ENCODE data around the gene PDILT. TPM values are rescaled to one million over a fixed set of nuclear protein-coding genes. Genes with fewer than 3 reads are reported as not detected.

Gene PDILT
- total and polyA plus RNA-seq, 11 donors = not detected

- Histone ChIP-seq H3K4me1 (no peaks in the 10 kb centered on the region), H3K4me3 (no peak overlapping the region), H3K9me3 (no peaks in the 10 kb centered on the region), H3K27me3 (peaks cover 0 to 23% (median 3%) of the 10 kb centered on the region in 9 donors), H3K36me3 (no peaks in the 10 kb centered on the region), H3K27ac (no peak overlapping the region)
- ATAC-seq (no peak), DNase-seq (no peak)
- intact Hi-C loops (cut with DNase I) = no loop called here
- TF ChIP-seq POLR2A (IDR thresholded peaks at IDR 0.05) = no peak
- TF ChIP-seq CTCF (IDR thresholded peaks at IDR 0.05) = no peak
- 71 to 83% (median 75%) methylated on average over 2 of the region's 2 CpGs for WGBS, 4 donors
These were observed 84.4 kb downstream of the PDILT start for GRCh38 chr16:20320178-20320577.

- 66 to 80% (median 73%) methylated on average over 1 of the region's 1 CpG for WGBS, 4 donors
- intact Hi-C loops (cut with DNase I) = no loop called here
- Histone ChIP-seq H3K4me1 (no peaks in the 10 kb centered on the region), H3K27ac (no peak overlapping the region), H3K4me3 (no peak overlapping the region), H3K36me3 (no peaks in the 10 kb centered on the region), H3K9me3 (no peaks in the 10 kb centered on the region), H3K27me3 (peaks cover 0 to 20% (median 3%) of the 10 kb centered on the region in 9 donors)
- DNase-seq (no peak), ATAC-seq (no peak)
- TF ChIP-seq CTCF (IDR thresholded peaks at IDR 0.05) (no peak), POLR2A (IDR thresholded peaks at IDR 0.05) (no peak)
These were observed 85.1 kb downstream of the PDILT start for GRCh38 chr16:20319406-20319805.

- ATAC-seq (no peak), DNase-seq (no peak)
- Histone ChIP-seq H3K4me1 (no peaks in the 10 kb centered on the region), H3K9me3 (no peaks in the 10 kb centered on the region), H3K4me3 (no peak overlapping the region), H3K27ac (no peak overlapping the region), H3K27me3 (peaks cover 0 to 20% (median under 1%) of the 10 kb centered on the region in 9 donors), H3K36me3 (no peaks in the 10 kb centered on the region)
- TF ChIP-seq POLR2A (IDR thresholded peaks at IDR 0.05) (no peak), CTCF (IDR thresholded peaks at IDR 0.05) (no peak)
- intact Hi-C loops (cut with DNase I) = no loop called here
- 61 to 87% (median 69%) methylated on average over 3 of the region's 3 CpGs for WGBS, 4 donors
These were observed 86.1 kb downstream of the PDILT start for GRCh38 chr16:20318437-20318836.

GRCh38 chr16:20318006-20318405 lies 86.5 kb downstream of the PDILT start:
- ATAC-seq = no peak
- intact Hi-C loops (cut with DNase I) = no loop called here
- WGBS, 4 donors = 68 to 77% (median 72%) methylated on average over 7 of the region's 7 CpGs
- no peaks in the 10 kb centered on the region for H3K4me1 ChIP-seq
- no peaks in the 10 kb centered on the region for H3K9me3 ChIP-seq
- H3K27ac ChIP-seq = no peak overlapping the region
- no peak for DNase-seq
- H3K27me3 ChIP-seq = peaks cover 0 to 20% (median 0%) of the 10 kb centered on the region in 9 donors
- no peaks in the 10 kb centered on the region for H3K36me3 ChIP-seq
- no peak for TF ChIP-seq POLR2A (IDR thresholded peaks at IDR 0.05)
- H3K4me3 ChIP-seq = no peak overlapping the region

GRCh38 chr16:20317117-20317516 lies 87.4 kb downstream of the PDILT start:
- no peak for ATAC-seq
- no peak overlapping the region for H3K4me3 ChIP-seq
- no peaks in the 10 kb centered on the region for H3K4me1 ChIP-seq
- no peaks in the 10 kb centered on the region for H3K9me3 ChIP-seq
- no peak overlapping the region for H3K27ac ChIP-seq
- peaks cover 0 to 20% (median 0%) of the 10 kb centered on the region in 9 donors for H3K27me3 ChIP-seq
- no peak for TF ChIP-seq CTCF (IDR thresholded peaks at IDR 0.05)
- TF ChIP-seq POLR2A (IDR thresholded peaks at IDR 0.05) = no peak
- no peak for DNase-seq
- WGBS, 4 donors = 58 to 69% (median 61%) methylated on average over 8 of the region's 8 CpGs
- intact Hi-C loops (cut with DNase I) = no loop called here
- H3K36me3 ChIP-seq = no peaks in the 10 kb centered on the region
